ENCODE measurements around the gene CAV1.

DNA sequence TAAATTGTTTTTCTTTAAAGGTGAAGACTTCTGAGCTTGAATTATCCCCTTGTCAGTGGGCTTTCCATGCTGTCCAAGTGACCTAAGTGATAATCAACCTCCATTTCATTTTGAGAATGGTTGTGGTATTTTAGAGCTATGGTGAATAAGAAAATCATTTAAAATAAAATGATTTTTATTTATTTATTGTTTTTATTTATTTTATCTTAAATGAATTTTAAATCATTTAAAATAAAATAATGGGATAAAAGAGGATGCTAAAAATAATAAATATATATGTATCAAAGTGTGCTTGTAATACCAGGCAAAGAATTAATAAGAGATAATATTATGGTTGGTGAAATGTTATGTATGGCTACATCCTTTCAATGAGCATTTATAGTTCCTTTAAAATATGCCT is 24.5 kb downstream of the CAV1 start:
- TF ChIP-seq POLR2A (IDR thresholded peaks at IDR 0.05): no peak
- TF ChIP-seq, protein P1, sequence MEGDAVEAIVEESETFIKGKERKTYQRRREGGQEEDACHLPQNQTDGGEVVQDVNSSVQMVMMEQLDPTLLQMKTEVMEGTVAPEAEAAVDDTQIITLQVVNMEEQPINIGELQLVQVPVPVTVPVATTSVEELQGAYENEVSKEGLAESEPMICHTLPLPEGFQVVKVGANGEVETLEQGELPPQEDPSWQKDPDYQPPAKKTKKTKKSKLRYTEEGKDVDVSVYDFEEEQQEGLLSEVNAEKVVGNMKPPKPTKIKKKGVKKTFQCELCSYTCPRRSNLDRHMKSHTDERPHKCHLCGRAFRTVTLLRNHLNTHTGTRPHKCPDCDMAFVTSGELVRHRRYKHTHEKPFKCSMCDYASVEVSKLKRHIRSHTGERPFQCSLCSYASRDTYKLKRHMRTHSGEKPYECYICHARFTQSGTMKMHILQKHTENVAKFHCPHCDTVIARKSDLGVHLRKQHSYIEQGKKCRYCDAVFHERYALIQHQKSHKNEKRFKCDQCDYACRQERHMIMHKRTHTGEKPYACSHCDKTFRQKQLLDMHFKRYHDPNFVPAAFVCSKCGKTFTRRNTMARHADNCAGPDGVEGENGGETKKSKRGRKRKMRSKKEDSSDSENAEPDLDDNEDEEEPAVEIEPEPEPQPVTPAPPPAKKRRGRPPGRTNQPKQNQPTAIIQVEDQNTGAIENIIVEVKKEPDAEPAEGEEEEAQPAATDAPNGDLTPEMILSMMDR (IDR thresholded peaks at IDR 0.05): no peak

All from testis (tissue), 2 donors.